K562 treated with DMSO at 1 percent for 4 hours (cell line): ENCODE data around the gene TBCK. TPM values are rescaled to one million over a fixed set of nuclear protein-coding genes. Genes with fewer than 3 reads are reported as not detected.

Source experiments
- total RNA-seq: library from RNA; unstranded; fragments of 300-600 nt; gene quantifications from 2 replicates; pipeline ENCODE4 v1.2.3, GENCODE V29; 2022; ENCODE audit not compliant: insufficient read depth

Gene TBCK
- total RNA-seq = 4.5 and 5.9 TPM in 2 replicates

DNA sequence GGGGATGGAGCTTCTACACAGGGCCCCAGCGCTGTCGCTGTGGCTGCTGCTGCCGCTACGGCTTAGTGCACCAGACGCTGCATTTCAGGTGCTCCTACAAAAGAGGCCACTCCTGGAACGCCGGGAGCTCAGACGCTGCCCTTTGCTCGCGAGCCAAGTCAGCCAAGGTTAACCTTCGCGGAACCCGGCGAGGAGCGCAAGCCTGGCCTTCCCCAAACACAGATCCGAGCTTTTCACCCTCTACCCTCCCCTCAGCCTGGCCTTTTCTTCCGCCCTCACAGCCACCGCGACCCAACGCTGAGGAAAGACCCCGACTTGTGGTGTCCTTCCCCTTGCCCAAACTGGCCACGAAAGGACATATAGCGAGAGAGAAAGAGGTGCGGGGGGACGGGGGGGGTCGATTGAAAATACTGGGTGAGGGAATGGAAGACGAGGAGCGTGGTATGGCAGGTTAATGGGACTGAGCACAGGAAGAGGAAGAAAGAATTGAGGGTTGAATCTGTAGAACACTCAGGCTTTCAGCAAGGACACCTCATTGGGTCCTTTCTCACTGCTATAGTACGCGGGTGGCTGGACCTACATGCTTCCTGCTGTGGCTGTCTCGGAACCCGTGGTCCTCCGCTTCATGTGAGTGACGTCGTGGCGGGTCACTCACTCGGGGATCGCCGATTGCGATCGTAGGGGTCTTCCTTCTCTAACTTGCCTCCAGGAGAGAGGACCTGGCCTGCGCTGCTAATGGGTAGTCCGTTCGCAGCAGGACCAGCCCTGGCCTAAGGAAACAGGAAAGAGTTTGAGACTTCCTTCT is at the start of gene TBCK, which contains the start of gene AIMP1:
TSS of gene TBCK (minus strand) at position 242 of the 805 bp plus-strand sequence. CDS start 7,249 bp downstream, outside the sequence.
TSS of gene AIMP1 (plus strand) at position 583 of the 805 bp plus-strand sequence. CDS start 8,460 bp downstream, outside the sequence.

Other genes starting within 250 kb of the TBCK start
- 23.3 and 25.3 TPM in 2 replicates for gene AIMP1, start 341 bp upstream of the TBCK start, total RNA-seq
- gene GIMD1, start 52.6 kb upstream of the TBCK start, total RNA-seq = not detected in 2 replicates